Measurements from ENCODE around the gene ANXA6.
A peak's percentile ranks its signal among the peaks of the same experiment; 100 is the strongest.

The ANXA6 gene

GRCh38 chr5:151097820-151098767 is 59.5 kb downstream of the ANXA6 start:
- DNase-seq: no peak

GRCh38 chr5:151097061-151097460 is 60.5 kb downstream of the ANXA6 start:
- DNase-seq: no peak

GRCh38 chr5:151096001-151096373 is 61.6 kb downstream of the ANXA6 start:
- DNase-seq: no peak

- no peak for DNase-seq
Observed at GRCh38 chr5:151095341-151096000, 62.1 kb downstream of the ANXA6 start.

- DNase-seq: no peak
Observed at GRCh38 chr5:151094852-151095245, 62.7 kb downstream of the ANXA6 start.

- DNase-seq: no peak
Observed at GRCh38 chr5:151094030-151094851, 63.3 kb downstream of the ANXA6 start.

GRCh38 chr5:151093476-151093889 is 64.1 kb downstream of the ANXA6 start:
- DNase-seq: peak; percentile 96

GRCh38 chr5:151092762-151093161 is 64.8 kb downstream of the ANXA6 start:
- DNase-seq: peak; percentile 81

GRCh38 chr5:151089726-151090125 is 67.9 kb downstream of the ANXA6 start:
- no peak for DNase-seq

GRCh38 chr5:151088986-151089385 is 68.6 kb downstream of the ANXA6 start:
- DNase-seq: no peak

- no peak for DNase-seq
Observed at GRCh38 chr5:151087486-151087885, 70.1 kb downstream of the ANXA6 start.

- DNase-seq: no peak
Observed at GRCh38 chr5:151086905-151087360, 70.6 kb downstream of the ANXA6 start.

GRCh38 chr5:151086192-151086869 is 71.2 kb downstream of the ANXA6 start:
- no peak for DNase-seq

- DNase-seq: no peak
Observed at GRCh38 chr5:151085517-151086041, 72.0 kb downstream of the ANXA6 start.

GRCh38 chr5:151084363-151084762 is 73.2 kb downstream of the ANXA6 start:
- no peak for DNase-seq

GRCh38 chr5:151083081-151083676 is 74.4 kb downstream of the ANXA6 start:
- no peak for DNase-seq

GRCh38 chr5:151082282-151082902 is 75.2 kb downstream of the ANXA6 start:
- DNase-seq: no peak

- DNase-seq: peak; percentile 82
Observed at GRCh38 chr5:151081431-151082281, 75.9 kb downstream of the ANXA6 start.

GRCh38 chr5:151080613-151081430 is 76.8 kb downstream of the ANXA6 start, which contains the start of gene TNIP1:
Gene TNIP1, minus strand, starts transcription at chr5:151081034. Its CDS starts 15,939 bp downstream, at chr5:151065095.
- DNase-seq: peak; percentile 88
